Forelimb muscle (tissue), 1 donor: ENCODE results near the gene GRIK4. TPM values are rescaled to one million over a fixed set of nuclear protein-coding genes. Genes with fewer than 3 reads are reported as not detected.
A peak's percentile ranks its signal among the peaks of the same experiment; 100 is the strongest.

Source experiments
- DNase-seq: peaks from one replicate; pipeline ENCODE4 v3.0.0-alpha.2; 2013; ENCODE audit warnings: low read depth
- polyA plus RNA-seq: library from polyadenylated mRNA; unstranded; fragments of 120-200 nt; gene quantifications from one replicate; pipeline ENCODE4 v1.2.1, GENCODE V29; 2013; ENCODE audit not compliant: insufficient read length

The GRIK4 gene
- polyA plus RNA-seq, 1 donor: 0.23 TPM

DNA sequence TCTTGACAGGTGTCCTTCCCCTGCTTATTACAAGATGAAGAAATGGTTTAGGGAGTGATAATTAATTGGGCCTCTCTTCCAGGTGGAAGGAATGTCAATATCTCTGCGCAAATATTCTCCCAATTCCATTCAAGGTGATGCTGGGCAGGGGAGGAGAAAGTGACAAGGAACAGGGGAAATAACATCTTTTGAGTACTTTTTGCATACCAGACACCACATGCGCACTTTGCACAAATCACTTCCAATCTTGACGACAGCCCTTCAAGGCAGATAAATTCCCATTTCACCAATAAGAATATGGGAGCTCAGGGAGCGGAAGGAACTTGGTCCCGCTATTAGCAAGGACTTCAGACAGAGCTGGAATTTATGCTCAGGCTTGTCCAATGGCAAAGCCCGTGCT lies 367.2 kb downstream of the GRIK4 start:
- DNase-seq: no peak

DNA sequence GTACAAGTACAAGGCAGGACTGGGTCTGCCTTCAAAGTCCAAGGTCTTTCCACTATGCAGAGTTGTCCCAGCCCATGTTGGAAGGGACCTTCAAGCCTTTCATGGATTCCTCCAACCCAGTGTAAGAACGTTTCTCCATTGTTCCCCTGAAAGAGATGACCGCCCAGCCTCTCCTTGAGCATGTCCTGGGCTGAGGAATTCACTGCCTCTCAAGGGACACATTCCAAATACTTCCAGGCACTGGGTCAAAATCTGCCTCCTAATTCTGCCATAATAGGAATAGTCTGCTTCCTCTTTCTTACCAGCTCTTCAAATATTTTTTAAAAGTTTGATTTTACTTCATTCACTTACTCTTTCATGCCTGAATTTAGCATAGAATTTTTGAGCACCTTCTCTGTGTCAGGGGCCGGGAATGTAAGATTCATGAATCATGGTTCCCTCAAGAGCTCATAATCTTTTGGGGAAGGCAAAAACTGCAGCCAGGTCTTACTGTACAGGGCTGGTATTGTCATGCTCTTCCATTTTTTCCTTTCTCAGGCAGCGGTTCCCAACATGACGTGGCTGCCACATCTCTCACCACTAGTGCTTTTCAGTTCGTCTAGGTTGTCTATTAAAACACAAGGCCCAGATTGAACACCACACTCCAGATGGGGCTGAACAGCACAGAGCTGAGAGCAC lies 369.1 kb downstream of the GRIK4 start:
- DNase-seq: no peak

DNA sequence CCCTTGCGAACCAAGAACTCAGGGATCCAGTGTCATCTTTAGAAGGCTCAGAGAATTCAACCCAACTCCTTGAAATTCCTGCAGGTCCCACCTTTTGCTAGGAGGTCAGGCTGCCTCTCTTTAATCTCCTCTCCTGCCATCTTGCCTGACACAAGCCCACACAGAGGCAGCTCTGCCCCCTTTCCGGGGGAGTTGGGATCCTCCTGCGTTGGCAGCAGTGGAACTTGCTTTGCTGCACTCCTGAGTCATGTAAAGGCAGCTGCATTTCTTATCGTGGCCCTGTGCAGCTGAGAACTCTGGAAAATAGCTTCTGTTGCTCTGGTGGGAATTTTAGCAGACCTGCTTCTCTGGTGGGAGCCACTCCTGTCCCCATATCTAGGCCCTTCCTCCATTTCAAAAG lies 370.0 kb downstream of the GRIK4 start:
- DNase-seq: no peak

DNA sequence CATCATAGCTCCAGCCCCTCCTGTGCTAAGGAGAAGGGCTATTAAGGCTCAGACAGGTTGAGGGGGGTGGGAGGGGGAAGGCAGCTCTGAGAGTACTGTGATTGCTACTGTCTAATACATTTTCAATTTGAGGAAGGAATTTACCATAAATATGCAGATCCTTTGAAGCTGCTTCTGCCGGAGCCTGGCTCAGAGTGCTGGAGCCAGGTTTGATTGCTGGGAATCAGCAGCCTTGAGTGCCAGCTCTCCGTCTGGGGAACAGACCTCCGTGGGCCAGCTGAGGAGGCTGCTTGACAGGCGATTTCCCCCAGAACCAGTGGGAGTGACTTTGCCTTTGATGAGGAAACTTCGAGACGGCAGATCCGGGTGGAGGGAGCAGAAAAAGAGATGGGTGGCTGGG lies 370.6 kb downstream of the GRIK4 start:
- DNase-seq: no peak

DNA sequence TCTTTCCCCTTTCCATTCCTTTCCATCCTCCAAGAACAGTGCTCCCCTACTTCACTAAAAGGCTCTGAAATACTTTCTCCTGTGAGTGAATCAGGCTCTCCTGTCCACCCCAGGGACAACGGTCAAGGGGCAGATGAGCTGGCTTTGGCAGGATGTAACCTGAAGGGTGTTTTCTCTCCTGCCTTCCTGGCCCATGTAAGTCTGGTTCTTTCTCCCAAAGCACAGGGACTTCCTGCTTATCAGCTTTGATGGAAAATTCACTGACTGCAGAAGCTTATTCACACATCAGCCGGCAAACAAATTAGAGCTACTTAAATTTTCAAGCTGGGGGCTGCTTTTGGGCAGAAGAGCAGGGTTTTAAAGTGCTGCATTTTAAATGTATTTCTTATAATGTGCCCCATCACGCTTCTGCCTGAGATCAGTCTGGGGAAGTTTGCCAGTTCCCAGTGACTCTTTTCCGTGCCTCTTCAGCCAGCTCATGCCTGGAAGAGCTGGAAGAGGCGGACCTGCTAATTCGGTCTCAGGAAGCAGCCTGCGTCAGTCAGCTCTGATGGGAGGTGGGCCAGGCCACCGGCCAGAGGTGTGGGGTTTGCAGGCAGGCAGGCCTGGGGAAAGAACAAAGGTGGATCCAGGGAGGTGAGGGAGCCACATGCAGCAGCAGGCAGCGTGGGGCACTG lies 372.0 kb downstream of the GRIK4 start:
- DNase-seq: peak; percentile 20

DNA sequence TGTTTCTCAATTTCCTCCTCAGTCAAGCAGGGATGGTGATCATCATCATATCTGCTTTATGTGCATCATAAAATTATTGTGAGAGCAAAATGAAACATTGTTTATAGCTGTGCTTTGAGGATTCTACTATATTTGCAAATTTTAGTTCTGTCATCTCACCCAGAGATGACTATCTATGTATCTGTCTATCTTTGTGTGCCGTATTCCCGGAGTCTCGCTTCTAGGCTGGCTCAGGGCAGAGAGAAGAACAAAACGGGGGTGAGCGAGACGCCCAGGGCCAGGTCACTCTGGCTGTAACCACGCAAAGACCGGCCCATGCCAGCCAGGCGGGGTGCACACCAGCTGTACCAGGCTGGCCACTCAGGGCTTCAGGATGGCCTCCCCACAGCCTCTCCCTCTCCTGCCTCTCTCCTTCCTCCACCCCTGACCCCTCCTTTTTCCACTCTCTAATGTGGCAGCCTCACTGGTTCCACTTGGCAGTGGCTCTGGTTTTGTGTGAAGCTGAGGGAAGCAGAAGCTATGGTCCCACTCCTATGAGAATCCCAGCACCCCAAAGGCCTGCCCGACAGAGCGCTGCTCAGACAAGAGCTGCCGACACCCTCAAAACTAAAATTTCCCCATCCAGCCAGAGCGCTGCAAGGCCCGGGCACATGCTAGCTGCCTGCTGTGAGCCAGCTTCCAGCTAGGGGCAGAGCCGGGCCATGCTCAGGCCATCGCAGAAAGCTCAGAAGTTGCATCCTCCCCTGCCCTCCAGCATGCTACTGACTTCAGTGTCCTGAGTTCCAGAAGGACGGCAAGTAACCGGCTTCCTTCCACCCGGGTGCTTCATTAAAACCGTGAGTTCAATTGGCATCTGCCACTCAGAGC lies 372.8 kb downstream of the GRIK4 start:
- DNase-seq: no peak

DNA sequence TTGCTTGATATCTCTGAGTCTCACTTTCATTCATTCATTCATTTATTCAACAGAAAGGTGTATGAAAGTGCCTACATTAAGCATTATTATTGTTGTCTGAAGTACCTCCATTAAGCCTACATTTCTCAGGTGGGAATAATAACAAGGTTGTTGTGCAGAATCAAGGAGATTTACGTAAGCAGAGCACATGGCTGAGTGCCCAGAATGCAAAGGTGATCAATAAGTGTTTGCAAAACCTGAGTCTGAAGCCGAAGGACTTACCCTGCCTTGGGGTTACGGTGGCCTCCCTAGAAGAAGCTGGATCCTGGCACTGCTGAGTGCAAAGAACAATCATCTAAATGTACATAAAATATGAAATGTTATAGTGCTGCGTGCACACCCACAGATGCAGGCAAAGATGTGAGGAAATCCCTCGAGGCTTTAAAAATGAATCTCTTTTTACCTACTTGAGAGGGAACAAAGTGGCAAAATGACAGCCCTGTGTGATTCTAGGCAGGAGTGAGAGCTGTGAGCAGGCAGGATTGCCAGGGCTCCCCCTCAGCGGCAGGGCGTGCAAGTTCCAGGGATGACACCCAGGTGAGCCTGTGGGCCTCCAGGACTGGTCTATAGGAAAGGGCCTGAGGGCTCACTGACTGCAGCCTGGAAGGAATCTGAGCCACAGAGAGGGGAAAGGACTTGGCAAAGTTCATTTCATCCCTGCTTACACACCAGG lies 379.2 kb downstream of the GRIK4 start:
- no peak for DNase-seq

DNA sequence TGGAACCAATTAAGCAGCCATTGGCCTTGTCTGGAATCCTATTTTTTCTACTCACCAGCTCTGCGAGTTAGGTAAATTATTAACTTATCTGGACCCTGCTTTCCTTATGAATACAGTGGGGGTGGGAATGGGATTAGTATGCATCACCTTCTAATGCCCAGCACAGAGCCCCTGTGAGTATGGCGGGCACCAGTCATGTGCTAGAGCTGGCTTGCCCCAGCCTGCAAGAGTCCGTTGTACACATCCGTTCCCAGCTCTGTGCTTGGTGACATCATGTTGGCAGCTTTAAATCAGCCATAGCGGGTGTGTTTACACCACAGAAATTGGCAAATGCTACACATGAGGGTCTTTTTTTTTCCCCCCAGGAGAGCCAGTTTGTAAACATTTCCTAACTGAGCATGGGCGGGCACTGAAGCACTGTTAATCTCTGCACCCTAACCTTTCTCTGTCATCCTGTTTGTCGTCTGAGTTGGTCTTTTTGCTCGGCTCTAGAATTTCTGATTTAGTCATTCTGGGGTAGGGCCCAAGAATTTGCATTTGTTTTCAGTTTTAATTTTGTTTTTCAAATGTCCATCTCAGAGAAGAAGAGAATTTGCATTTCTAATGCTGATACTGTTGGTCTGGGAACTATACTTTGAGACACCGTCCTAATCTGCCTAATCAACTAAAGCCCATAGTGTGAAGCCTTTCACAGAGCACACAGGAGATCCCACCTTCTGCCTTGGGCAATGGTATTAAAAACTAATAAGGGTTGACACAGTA lies 382.1 kb downstream of the GRIK4 start:
- DNase-seq: no peak

DNA sequence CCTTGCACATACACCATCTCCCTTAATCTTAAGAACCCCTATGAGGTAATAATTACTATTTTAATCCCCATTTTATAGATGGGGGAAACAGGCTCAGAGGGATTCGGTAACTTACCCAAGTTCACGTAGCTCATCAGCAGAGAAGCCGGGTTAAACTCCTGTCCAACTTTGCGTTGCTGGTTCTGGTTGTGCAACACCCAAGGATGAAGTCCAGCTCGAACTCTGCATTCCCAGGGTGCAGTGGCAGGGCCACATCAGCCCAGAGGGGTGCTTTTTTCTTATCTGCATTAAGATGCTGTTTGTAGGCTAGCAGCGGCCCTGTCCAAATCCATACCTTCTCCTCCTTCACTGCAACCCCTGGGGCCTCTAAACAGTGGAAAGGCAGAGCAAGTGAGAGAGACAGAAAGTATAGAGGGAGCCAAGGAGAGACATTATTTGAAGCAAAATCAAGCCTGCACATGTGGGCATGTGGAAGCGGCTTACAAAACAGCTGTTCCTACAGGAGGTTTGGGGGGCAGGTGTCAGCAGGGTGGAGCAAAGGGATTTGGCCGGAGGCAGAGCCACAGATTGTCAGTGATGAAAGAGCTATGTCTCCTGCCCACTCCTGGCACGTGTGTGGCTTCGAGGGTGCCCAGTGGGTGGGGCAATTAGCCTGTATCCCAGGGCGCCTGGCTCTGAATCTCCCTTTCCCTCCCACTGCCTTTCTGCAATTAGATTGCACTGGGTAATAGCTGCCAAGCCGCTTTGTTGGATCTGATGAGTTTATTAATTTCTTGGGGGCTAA lies 382.8 kb downstream of the GRIK4 start:
- no peak for DNase-seq

DNA sequence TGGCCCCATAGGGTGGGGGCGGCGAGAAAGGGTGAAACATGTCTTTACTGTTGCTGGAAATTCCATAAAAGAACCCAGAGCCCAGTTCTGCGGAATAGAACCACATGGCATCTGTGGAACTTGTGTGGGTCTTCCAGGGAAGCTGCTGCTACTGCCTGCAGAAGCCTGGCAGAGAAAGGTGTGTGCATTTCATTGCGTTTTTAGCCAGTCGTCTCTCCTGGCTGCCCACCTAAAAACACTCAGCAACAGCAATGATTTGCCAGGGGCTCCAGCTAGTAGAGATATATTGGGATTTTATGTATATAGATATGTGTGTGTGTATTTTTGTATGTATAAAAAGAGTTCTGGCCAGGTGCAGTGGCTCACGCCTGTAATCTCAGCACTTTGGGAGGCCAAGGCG lies 385.1 kb downstream of the GRIK4 start:
- DNase-seq: no peak

DNA sequence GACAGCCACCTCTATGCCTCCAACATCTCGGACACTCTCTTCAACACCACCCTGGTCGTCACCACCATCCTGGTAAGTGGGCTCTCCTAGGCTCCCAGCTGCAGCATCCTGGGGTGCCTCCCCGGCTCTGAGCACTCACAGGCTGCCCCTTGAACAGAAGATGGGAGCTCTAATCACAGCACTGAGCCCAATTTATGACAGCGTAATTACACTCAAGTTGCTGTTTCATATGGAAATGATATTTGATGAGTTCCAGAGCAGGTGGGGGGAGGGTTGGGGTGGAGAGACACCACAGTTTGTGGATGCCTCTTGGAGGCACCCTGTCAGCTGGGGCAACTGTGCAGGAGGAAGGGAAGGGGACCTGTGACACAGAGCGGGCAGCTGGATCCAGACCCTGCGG lies 387.0 kb downstream of the GRIK4 start:
- DNase-seq: no peak

DNA sequence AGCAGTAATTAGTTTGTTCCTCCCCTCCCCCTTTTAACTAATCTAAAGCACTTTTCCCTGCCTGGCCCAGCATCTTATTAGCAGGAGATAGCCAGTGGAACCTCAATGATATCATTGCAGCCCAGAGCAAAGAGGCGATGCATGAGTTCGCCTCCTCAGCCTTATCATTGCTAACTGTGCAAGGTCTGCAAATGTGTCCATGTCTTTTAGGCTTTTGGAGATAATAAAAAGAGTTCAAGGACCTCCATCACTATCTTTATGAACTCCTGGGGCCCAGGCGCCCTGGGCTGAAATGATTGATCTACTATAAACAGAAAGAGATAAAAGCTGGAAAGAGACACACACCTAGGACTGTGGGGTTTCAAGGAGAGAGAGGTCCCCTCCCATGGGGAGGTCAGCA lies 388.2 kb downstream of the GRIK4 start:
- no peak for DNase-seq

DNA sequence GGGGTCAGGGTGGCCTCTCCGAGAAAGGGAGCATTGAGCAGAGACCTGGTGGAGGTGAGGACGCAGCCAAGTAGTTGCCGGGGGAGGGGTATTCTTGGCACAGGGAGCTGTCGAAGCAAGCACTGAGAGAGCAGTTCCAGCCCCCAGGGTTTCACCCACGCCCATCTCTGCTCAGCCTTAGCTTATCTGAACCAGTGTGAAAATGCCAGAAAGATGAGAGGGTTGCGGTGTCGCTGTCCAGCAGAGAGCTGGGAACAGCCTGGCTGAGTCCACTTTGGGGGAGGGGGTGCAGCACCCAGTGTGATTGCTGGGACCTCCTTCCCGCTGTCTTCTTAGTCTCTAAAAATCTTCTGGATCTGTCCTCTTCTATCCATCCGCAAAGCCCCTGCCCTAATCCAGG lies 389.1 kb downstream of the GRIK4 start:
- no peak for DNase-seq

DNA sequence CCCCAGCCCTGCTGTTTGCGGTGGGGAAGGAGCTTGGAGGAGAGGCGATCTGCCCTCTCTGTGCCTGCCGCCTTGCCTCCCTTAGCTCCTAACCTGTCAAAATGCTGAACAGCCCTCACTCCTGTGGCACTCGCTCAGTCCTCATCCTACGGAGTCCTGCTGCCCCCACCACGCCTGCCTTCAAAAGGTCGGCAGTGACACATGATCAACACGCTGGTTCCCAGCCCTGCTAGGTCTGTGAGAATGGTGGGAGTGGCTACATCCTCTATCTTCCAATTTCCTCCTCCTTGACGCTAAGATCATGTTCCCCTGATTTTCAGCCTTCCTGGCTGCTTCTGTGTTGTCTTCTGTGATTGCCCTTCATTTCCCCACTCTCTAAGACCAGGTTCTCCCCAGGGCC lies 392.1 kb downstream of the GRIK4 start:
- DNase-seq: no peak

DNA sequence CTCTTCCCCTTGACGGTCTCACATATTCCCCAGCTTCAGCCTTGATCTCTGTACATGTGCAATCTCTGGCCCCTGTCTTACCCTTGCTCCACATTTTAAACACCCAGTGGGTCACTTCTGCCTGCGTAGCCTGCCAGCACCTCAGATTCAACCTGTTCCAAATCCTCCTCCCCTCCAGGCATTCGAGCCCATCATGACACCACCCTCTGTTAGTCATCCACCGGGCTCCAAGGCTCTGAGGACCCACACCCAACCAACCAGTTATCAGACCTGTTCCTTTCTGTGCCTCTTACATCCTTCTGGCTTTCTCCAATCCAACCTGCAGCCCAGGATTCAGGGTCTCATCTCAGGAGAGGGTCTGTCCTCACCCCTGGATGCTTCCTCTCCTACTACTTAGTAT lies 392.6 kb downstream of the GRIK4 start:
- DNase-seq: no peak

DNA sequence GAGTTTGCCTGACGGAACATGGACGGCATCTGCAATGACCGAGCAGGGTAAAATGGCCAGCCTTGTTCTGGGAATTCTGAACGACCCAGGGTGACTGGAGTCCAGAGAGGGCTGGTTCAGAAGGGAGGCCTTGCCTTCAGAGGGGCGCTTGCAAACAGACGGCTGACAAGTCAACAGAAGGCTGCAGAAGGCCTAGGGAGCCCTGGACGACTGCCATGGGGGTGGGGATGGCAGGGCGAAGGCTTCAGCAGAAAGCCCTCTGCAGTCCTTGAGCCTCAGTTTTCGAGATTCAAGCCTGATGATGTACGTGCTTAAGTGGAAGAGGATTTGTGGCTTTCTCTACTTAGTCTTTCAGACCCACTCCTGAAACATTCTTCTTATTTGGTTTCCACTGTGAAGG lies 395.2 kb downstream of the GRIK4 start:
- no peak for DNase-seq

DNA sequence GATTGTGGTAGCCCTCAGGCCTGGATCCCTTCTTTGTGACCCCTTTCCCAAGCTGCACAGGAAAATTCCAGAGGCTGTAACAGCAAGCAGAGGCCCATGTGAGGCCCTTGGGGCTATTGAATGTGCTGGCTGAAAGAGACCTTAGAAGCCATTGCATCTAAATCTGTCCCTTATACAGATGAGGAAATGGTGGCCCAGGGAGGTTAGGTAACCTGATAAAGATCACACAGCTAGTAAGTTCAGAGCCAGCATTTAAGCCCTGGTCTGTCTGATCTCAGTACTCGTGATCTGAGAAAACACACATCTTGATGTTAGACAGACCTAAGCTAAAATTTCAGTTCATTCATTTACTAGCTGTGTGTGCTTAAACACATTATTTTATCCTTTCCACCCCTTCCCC lies 396.4 kb downstream of the GRIK4 start:
- no peak for DNase-seq

DNA sequence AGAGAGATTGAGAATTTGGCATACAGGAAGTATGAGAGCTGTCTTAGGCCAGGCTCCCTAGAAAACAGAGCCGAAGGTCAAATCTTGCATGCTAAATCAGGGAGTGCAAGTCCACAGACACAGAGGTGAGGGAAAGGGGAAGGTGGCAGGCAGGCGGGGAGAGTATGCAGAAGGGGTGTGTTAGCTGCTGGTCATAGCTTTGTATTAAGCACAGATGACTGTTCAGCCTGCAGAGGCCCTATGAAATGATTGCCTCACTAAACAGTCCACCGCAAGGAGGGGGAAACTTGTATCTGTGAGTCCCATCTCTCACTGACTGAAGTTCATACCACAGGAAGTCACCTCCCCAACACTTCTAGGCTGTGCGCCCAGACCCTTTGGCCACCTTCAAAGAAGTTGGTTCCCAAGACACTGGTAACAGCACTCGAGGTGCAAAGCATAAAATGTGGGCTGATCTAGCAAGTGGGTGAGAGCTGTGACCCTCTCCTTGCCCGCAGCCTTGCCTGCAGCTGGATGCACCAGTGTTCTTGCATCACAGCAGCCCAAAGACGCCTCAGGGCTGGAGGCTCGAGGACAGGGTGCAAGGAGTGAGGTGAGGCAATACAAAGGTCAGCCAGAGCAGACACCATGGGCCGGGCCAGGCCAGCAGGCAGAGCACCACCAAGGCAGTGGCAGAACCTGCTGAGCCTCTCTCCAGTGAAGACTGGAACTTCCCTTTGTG lies 397.1 kb downstream of the GRIK4 start:
- DNase-seq: no peak

DNA sequence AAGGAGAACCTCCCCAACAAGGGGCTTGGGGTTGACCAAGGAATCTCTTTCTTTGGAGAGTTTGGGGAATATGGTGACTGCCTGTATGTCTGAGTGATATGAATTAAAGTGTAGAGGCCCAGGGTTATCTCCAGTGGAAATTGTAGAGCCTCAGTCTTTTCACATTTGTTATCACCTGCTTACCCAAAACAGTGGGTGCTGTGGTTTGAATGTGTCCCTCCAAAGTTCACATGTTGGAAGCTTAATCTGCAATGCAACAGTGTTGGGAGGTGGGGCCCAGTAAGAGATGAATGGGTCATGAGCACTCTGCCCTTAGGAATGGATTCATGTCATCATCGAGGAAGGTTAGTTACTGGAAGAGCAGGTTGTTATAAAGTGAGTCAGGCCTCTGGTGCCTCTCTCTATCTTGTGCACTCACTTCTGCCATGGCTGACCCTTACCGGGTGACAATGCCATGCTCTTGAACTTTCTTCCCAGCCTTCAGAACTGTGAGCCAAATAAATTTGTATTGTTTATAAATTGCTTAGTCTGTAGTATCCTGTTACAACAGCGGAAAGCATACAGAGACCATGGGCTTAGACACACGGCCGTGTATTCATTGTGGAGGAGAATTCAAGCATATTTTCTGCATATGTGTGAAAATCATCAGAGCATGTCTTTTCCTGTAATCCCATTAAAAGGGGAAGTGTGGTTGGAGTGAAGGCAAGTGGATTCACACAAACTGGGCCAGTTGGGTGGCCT lies 398.3 kb downstream of the GRIK4 start:
- no peak for DNase-seq
